Stimulated activated naive B cell treated with anti-CD40 and anti-IgM and Interleukin-4, amounts not matched to agents 10 μg/mL and 1 μg/mL and 100 μg/mL, for 72 hours (primary cell): ENCODE data around the gene TSHZ2.
"Not testable (repeated sequence)": the region's sequence is repeated elsewhere in the genome, so short reads cannot be mapped to it uniquely, and the experiment has no call there.

Source experiments
- ATAC-seq, 2 donors: fragments of 150-1000 bp; cut with Tn5 transposase; replicated peaks; 2 replicates each; pipeline ENCODE4 v1.10.0; 2021; ENCODE audit warnings: moderate library complexity in 1 of 2
- DNase-seq: peaks from one replicate; pipeline ENCODE4 v3.0.0; 2021
- H3K27ac Mint-ChIP-seq: one replicate; pipeline ENCODE4 v1.8.0; 2022; ENCODE audit warnings: mild to moderate bottlenecking, mixed read lengths
- H3K27me3 Mint-ChIP-seq, 2 donors: one replicate each; pipeline ENCODE4 v1.8.0; 2022; ENCODE audit warnings: mixed read lengths in 2 of 2
- H3K36me3 Mint-ChIP-seq, 2 donors: one replicate each; pipeline ENCODE4 v1.8.0; 2022; ENCODE audit warnings: mixed read lengths in 2 of 2, mild to moderate bottlenecking in 1 of 2
- H3K4me1 Mint-ChIP-seq, 2 donors: one replicate each; pipeline ENCODE4 v1.8.0; 2022; ENCODE audit warnings: mixed read lengths in 2 of 2, mild to moderate bottlenecking in 1 of 2
- H3K4me3 Mint-ChIP-seq, 2 donors: one replicate each; pipeline ENCODE4 v1.8.0; 2022; ENCODE audit warnings: mild to moderate bottlenecking in 2 of 2, mixed read lengths in 2 of 2, moderate library complexity in 1 of 2
- H3K9me3 Mint-ChIP-seq, 2 donors: one replicate each; pipeline ENCODE4 v1.8.0; 2022; ENCODE audit warnings: mixed read lengths in 2 of 2, mild to moderate bottlenecking in 1 of 2

The TSHZ2 gene

GRCh38 chr20:53524589-53525312 is 552.6 kb downstream of the TSHZ2 start:
- ATAC-seq (no peak), DNase-seq (no peak)
- Mint-ChIP-seq H3K27me3 (peaks cover 4 to 9% of the 10 kb centered on the region in 2 donors), H3K9me3 (no peaks in the 10 kb centered on the region), H3K4me1 (no peaks in the 10 kb centered on the region), H3K27ac (no peak overlapping the region), H3K4me3 (no peak overlapping the region), H3K36me3 (no peaks in the 10 kb centered on the region)

- Mint-ChIP-seq H3K4me3 (no peak overlapping the region), H3K27ac (no peak overlapping the region)
- no peak for ATAC-seq
Observed at GRCh38 chr20:53527196-53527595, 555.0 kb downstream of the TSHZ2 start.

GRCh38 chr20:53529658-53530057 is 557.5 kb downstream of the TSHZ2 start:
- Mint-ChIP-seq H3K27me3 (peaks cover 9 to 13% of the 10 kb centered on the region in 2 donors), H3K9me3 (peaks cover 0 to 2% of the 10 kb centered on the region in 2 donors), H3K4me1 (peaks cover 0 to 1% of the 10 kb centered on the region in 2 donors), H3K36me3 (peaks cover 3 to 4% of the 10 kb centered on the region in 2 donors), H3K4me3 (no peak overlapping the region), H3K27ac (no peak overlapping the region)
- DNase-seq (no peak), ATAC-seq (no peak)

More at GRCh38 chr20:53527196-53527595, 555.0 kb downstream of the TSHZ2 start:
- no peak for DNase-seq
- Mint-ChIP-seq H3K36me3 (peaks cover 0 to 4% of the 10 kb centered on the region in 2 donors), H3K27me3 (peaks cover 4 to 10% of the 10 kb centered on the region in 2 donors), H3K4me1 (no peaks in the 10 kb centered on the region), H3K9me3 (peaks cover 0 to 2% of the 10 kb centered on the region in 2 donors)

- no peak overlapping the region for H3K4me3 Mint-ChIP-seq
- no peak overlapping the region for H3K27ac Mint-ChIP-seq
- H3K9me3 Mint-ChIP-seq: peaks cover 0 to 2% of the 10 kb centered on the region in 2 donors
- H3K4me1 Mint-ChIP-seq: peaks cover 0 to 1% of the 10 kb centered on the region in 2 donors
- H3K27me3 Mint-ChIP-seq: peaks cover 9 to 13% of the 10 kb centered on the region in 2 donors
- ATAC-seq (no peak), DNase-seq (no peak)
- H3K36me3 Mint-ChIP-seq: peaks cover 3 to 4% of the 10 kb centered on the region in 2 donors
Observed at GRCh38 chr20:53530440-53530839, 558.3 kb downstream of the TSHZ2 start.

- H3K27ac Mint-ChIP-seq: peak overlapping the region; percentile 62
- not testable (repeated sequence) for H3K4me1 Mint-ChIP-seq, DNase-seq, H3K36me3 Mint-ChIP-seq, H3K9me3 Mint-ChIP-seq, H3K27me3 Mint-ChIP-seq
- H3K4me3 Mint-ChIP-seq: peak overlapping the region in 1 of 2 donors; percentile 32
- peak; percentile 51 to 66 for ATAC-seq
Observed at GRCh38 chr20:53532654-53533312, 560.6 kb downstream of the TSHZ2 start.

GRCh38 chr20:53533500-53533899 is 561.3 kb downstream of the TSHZ2 start:
- ATAC-seq (no peak), DNase-seq (no peak)
- Mint-ChIP-seq H3K4me1 (peaks cover 0 to 1% of the 10 kb centered on the region in 2 donors), H3K4me3 (no peak overlapping the region), H3K9me3 (peaks cover 0 to 2% of the 10 kb centered on the region in 2 donors), H3K27ac (peak overlapping the region; percentile 53), H3K36me3 (peaks cover 3 to 4% of the 10 kb centered on the region in 2 donors), H3K27me3 (peaks cover 5 to 7% of the 10 kb centered on the region in 2 donors)

- Mint-ChIP-seq H3K9me3 (peaks cover 0 to 2% of the 10 kb centered on the region in 2 donors), H3K27ac (peak overlapping the region; percentile 53), H3K36me3 (peaks cover 3 to 4% of the 10 kb centered on the region in 2 donors), H3K4me3 (no peak overlapping the region), H3K4me1 (peaks cover 0 to 1% of the 10 kb centered on the region in 2 donors), H3K27me3 (peaks cover 5 to 7% of the 10 kb centered on the region in 2 donors)
- DNase-seq (no peak), ATAC-seq (no peak)
Observed at GRCh38 chr20:53534037-53534436, 561.9 kb downstream of the TSHZ2 start.

- no peak overlapping the region for H3K4me3 Mint-ChIP-seq
- H3K4me1 Mint-ChIP-seq: peaks cover 0 to 1% of the 10 kb centered on the region in 2 donors
- ATAC-seq (no peak), DNase-seq (no peak)
- H3K27ac Mint-ChIP-seq: no peak overlapping the region
- peaks cover 3 to 5% of the 10 kb centered on the region in 2 donors for H3K27me3 Mint-ChIP-seq
- H3K36me3 Mint-ChIP-seq: peaks cover 0 to 3% of the 10 kb centered on the region in 2 donors
- H3K9me3 Mint-ChIP-seq: no peaks in the 10 kb centered on the region
Observed at GRCh38 chr20:53535878-53536277, 563.7 kb downstream of the TSHZ2 start.

- ATAC-seq, H3K4me1 Mint-ChIP-seq, H3K27me3 Mint-ChIP-seq, H3K36me3 Mint-ChIP-seq, H3K9me3 Mint-ChIP-seq, H3K27ac Mint-ChIP-seq, DNase-seq, H3K4me3 Mint-ChIP-seq: not testable (repeated sequence)
Observed at GRCh38 chr20:53536382-53536781, 564.2 kb downstream of the TSHZ2 start.

GRCh38 chr20:53539516-53539915 is 567.4 kb downstream of the TSHZ2 start:
- H3K36me3 Mint-ChIP-seq: no peaks in the 10 kb centered on the region
- no peaks in the 10 kb centered on the region for H3K4me1 Mint-ChIP-seq
- no peaks in the 10 kb centered on the region for H3K27me3 Mint-ChIP-seq
- DNase-seq (no peak), ATAC-seq (no peak)
- H3K4me3 Mint-ChIP-seq: no peak overlapping the region
- H3K9me3 Mint-ChIP-seq: peaks cover 0 to 2% of the 10 kb centered on the region in 2 donors
- no peak overlapping the region for H3K27ac Mint-ChIP-seq
